CD4-positive, CD25-positive, alpha-beta regulatory T cell (primary cell): ENCODE results near the gene DAGLB. TPM values are rescaled to one million over a fixed set of nuclear protein-coding genes. Genes with fewer than 3 reads are reported as not detected.
A peak's percentile ranks its signal among the peaks of the same experiment; 100 is the strongest.
"Not testable (repeated sequence)": the region's sequence is repeated elsewhere in the genome, so short reads cannot be mapped to it uniquely, and the experiment has no call there.

Experiments
- ATAC-seq, 2 donors: fragments of 150-1000 bp; cut with Tn5 transposase; one replicate each; pipeline ENCODE4 v1.10.0; 2021; ENCODE audit warnings: low read depth in 2 of 2, moderate number of reproducible peaks in 2 of 2, moderate library complexity in 1 of 2
- DNase-seq, 3 donors: peaks; one replicate each; pipeline versions ENCODE4 v3.0.0 to v3.0.0-alpha.2; 2012 to 2022; ENCODE audit warnings: mixed read lengths in 1 of 3
- H3K27ac ChIP-seq: one replicate; pipeline ENCODE4 v1.7.0; 2013; ENCODE audit warnings: mild to moderate bottlenecking, low read length; ENCODE audit not compliant: insufficient read depth, poor library complexity, severe bottlenecking
- H3K27me3 ChIP-seq: one replicate; pipeline ENCODE4 v1.7.0; 2013; ENCODE audit warnings: low read length; ENCODE audit not compliant: control insufficient read depth, insufficient read depth
- H3K36me3 ChIP-seq: one replicate; pipeline ENCODE4 v1.7.0; 2013; ENCODE audit warnings: mild to moderate bottlenecking, low read length, moderate library complexity; ENCODE audit not compliant: control insufficient read depth, insufficient read depth
- H3K4me1 ChIP-seq: 2 replicates; pipeline ENCODE4 v1.7.0; 2013; ENCODE audit warnings: mild to moderate bottlenecking, low read length; ENCODE audit not compliant: insufficient read depth, control insufficient read depth, poor library complexity, severe bottlenecking
- H3K4me3 ChIP-seq: one replicate; pipeline ENCODE4 v1.7.0; 2013; ENCODE audit warnings: low read depth, mild to moderate bottlenecking, low read length, moderate library complexity
- H3K9me3 ChIP-seq, 2 experiments: 1 replicate in 1 of 2; 2 replicates in 1 of 2; pipeline ENCODE4 v1.7.0; 2013; ENCODE audit warnings: low read length in 2 of 2, mild to moderate bottlenecking in 1 of 2, moderate library complexity in 1 of 2; ENCODE audit not compliant: control insufficient read depth in 2 of 2
- H3K27ac Mint-ChIP-seq, 3 donors: one replicate each; pipeline ENCODE4 v1.8.0; 2020 to 2022; ENCODE audit warnings: mild to moderate bottlenecking in 3 of 3, mixed read lengths in 3 of 3, moderate library complexity in 2 of 3
- H3K27me3 Mint-ChIP-seq: one replicate; pipeline ENCODE4 v1.8.0; 2022; ENCODE audit warnings: mild to moderate bottlenecking, mixed read lengths
- H3K36me3 Mint-ChIP-seq: one replicate; pipeline ENCODE4 v1.8.0; 2020; ENCODE audit warnings: mixed read lengths
- H3K4me1 Mint-ChIP-seq, 4 donors: one replicate each; pipeline ENCODE4 v1.8.0; 2020 to 2022; ENCODE audit warnings: mixed read lengths in 4 of 4, mild to moderate bottlenecking in 1 of 4
- H3K4me3 Mint-ChIP-seq, 4 donors: one replicate each; pipeline ENCODE4 v1.8.0; 2020 to 2022; ENCODE audit warnings: mild to moderate bottlenecking in 4 of 4, mixed read lengths in 4 of 4, moderate library complexity in 3 of 4
- H3K9me3 Mint-ChIP-seq, 7 donors: one replicate each; pipeline ENCODE4 v1.8.0; 2020 to 2022; ENCODE audit warnings: mixed read lengths in 7 of 7, mild to moderate bottlenecking in 3 of 7, moderate library complexity in 2 of 7
- polyA plus RNA-seq, 4 donors: library from polyadenylated mRNA; unstranded; fragments of 300-500 nt; fragmentation: Illumina TruSeq; gene quantifications; one replicate each; pipeline ENCODE4 v1.2.3, GENCODE V29; 2021
- total RNA-seq: library from RNA; stranded (reverse); gene quantifications from one replicate; pipeline ENCODE4 v1.2.3, GENCODE V29; 2022

Gene DAGLB
- total and polyA plus RNA-seq, 5 donors from 2014 or later = 5.9 to 33.2 (median 12.0) TPM

DNA sequence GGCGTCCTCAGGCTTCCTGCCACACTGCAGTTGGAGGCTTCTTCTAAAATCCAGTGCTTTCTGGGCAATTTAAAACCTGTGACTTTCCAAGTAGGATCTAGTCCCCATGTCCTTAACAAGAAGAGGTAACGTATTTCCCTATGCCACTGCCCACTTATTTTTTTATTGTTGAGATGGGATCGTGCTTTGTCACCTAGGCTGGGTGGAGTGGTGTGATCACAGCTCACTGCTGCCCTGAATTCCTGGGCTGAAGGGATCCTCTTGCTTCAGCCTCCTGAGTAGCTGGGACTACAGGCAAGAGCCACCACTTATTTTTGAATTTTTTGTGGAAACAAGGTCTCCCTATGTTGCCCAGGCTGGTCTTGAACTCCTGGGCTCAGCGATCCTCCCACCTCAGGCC, 63.4 kb downstream of the DAGLB start:
- H3K27me3 ChIP-seq = no peaks in the 10 kb centered on the region

GRCh38 chr7:6382817-6383216, 64.9 kb downstream of the DAGLB start:
- H3K36me3 Mint-ChIP-seq = peaks cover 13% of the 10 kb centered on the region
- H3K9me3 ChIP-seq = no peaks in the 10 kb centered on the region
- H3K27ac ChIP-seq = no peak overlapping the region

More for the DNA sequence above, 63.4 kb downstream of the DAGLB start:
- Histone ChIP-seq H3K36me3 (peaks cover 17% of the 10 kb centered on the region), H3K9me3 (no peaks in the 10 kb centered on the region), H3K27ac (no peak overlapping the region), H3K4me3 (no peak overlapping the region), H3K4me1 (peaks cover 51% of the 10 kb centered on the region)
- H3K27me3 Mint-ChIP-seq = peaks cover 4% of the 10 kb centered on the region
- no peak for ATAC-seq
- peak overlapping the region in 2 of 4 donors; percentile 36 to 72 for H3K4me3 Mint-ChIP-seq
- H3K27ac Mint-ChIP-seq = peak overlapping the region; percentile 63 to 88 (median 74)
- H3K4me1 Mint-ChIP-seq = peaks cover 44 to 75% (median 63%) of the 10 kb centered on the region in 4 donors
- no peak for DNase-seq
- peaks cover 17% of the 10 kb centered on the region for H3K36me3 Mint-ChIP-seq
- no peaks in the 10 kb centered on the region for H3K9me3 Mint-ChIP-seq

DNA sequence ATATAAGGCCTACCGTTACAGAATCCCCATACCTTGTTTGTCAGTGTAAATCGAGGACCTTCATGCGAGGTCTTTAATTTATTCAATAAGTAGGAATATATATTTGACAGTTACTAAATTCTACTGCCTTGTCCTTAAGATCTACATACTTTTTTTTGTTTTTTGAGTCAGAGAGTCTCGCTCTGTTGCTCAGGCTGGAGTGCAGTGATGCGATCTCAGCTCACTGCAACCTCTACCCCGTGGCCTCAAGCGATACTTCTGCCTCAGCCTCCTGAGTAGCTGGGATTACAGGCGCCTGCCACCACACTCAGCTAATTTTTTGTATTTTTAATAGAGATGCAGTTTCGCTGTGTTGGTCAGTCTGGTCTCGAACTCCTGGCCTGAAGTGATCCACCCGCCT, 65.9 kb downstream of the DAGLB start:
- Mint-ChIP-seq H3K27ac (peak overlapping the region; percentile 55 to 62 (median 58)), H3K4me3 (peak overlapping the region; percentile 16 to 53 (median 30)), H3K4me1 (peaks cover 43 to 90% (median 69%) of the 10 kb centered on the region in 4 donors)
- H3K27ac ChIP-seq, H3K9me3 ChIP-seq, H3K27me3 ChIP-seq, DNase-seq, ATAC-seq, H3K36me3 ChIP-seq, H3K9me3 Mint-ChIP-seq, H3K27me3 Mint-ChIP-seq, H3K36me3 Mint-ChIP-seq: not testable (repeated sequence)
- H3K4me1 ChIP-seq = peaks cover 64% of the 10 kb centered on the region
- H3K4me3 ChIP-seq = peak overlapping the region; percentile 11

More at GRCh38 chr7:6382817-6383216, 64.9 kb downstream of the DAGLB start:
- peaks cover 4% of the 10 kb centered on the region for H3K27me3 Mint-ChIP-seq
- ATAC-seq (no peak), DNase-seq (no peak)
- Histone ChIP-seq H3K36me3 (peaks cover 9% of the 10 kb centered on the region), H3K4me3 (peak overlapping the region; percentile 39), H3K27me3 (no peaks in the 10 kb centered on the region), H3K4me1 (peaks cover 59% of the 10 kb centered on the region)
- peak overlapping the region; percentile 24 to 59 (median 47) for H3K4me3 Mint-ChIP-seq
- no peaks in the 10 kb centered on the region for H3K9me3 Mint-ChIP-seq
- peak overlapping the region; percentile 42 to 77 (median 62) for H3K27ac Mint-ChIP-seq
- peaks cover 44 to 85% (median 70%) of the 10 kb centered on the region in 4 donors for H3K4me1 Mint-ChIP-seq

- Histone ChIP-seq H3K4me1 (peaks cover 64% of the 10 kb centered on the region), H3K4me3 (peak overlapping the region; percentile 45), H3K36me3 (peaks cover 7% of the 10 kb centered on the region), H3K27ac (no peak overlapping the region), H3K9me3 (no peaks in the 10 kb centered on the region), H3K27me3 (no peaks in the 10 kb centered on the region)
- H3K9me3 Mint-ChIP-seq = no peaks in the 10 kb centered on the region
- DNase-seq = no peak
- peaks cover 41 to 86% (median 67%) of the 10 kb centered on the region in 4 donors for H3K4me1 Mint-ChIP-seq
- H3K4me3 Mint-ChIP-seq = peak overlapping the region; percentile 12 to 83 (median 33)
- H3K36me3 Mint-ChIP-seq = peaks cover 6% of the 10 kb centered on the region
- peak in 1 of 2 donors; percentile 37 for ATAC-seq
- H3K27ac Mint-ChIP-seq = peak overlapping the region; percentile 60 to 88 (median 86)
- peaks cover 4% of the 10 kb centered on the region for H3K27me3 Mint-ChIP-seq
These were observed 67.3 kb downstream of the DAGLB start for GRCh38 chr7:6380310-6381095.

DNA sequence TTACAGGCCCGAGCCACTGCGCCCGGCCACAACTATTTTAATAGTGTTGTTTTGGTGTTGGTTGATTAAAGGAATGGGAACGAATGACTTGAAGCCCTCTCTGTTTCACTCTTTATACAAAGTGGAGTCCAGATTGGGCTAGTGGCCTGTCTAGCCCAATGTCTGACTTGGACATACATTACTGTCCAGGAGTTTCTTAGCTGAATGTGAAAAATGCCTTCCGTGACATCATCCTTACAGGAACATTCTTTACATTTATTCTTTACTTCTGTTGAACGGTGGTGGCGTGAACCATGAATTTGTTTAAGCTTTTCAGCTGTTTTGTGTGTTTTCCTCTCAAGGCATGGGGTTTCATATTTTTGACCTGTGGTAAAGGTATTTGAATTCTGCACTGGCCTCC, 67.9 kb downstream of the DAGLB start:
- Mint-ChIP-seq H3K4me3 (peak overlapping the region; percentile 5 to 83 (median 33)), H3K27me3 (peaks cover 7% of the 10 kb centered on the region), H3K9me3 (no peaks in the 10 kb centered on the region), H3K27ac (peak overlapping the region in 1 of 3 donors; percentile 1), H3K36me3 (peaks cover 6% of the 10 kb centered on the region), H3K4me1 (peaks cover 36 to 83% (median 62%) of the 10 kb centered on the region in 4 donors)
- Histone ChIP-seq H3K9me3 (no peaks in the 10 kb centered on the region), H3K4me1 (peaks cover 65% of the 10 kb centered on the region), H3K4me3 (no peak overlapping the region), H3K27ac (no peak overlapping the region), H3K36me3 (peaks cover 7% of the 10 kb centered on the region), H3K27me3 (no peaks in the 10 kb centered on the region)
- DNase-seq (no peak), ATAC-seq (no peak)

GRCh38 chr7:6378556-6378955, 69.2 kb downstream of the DAGLB start:
- not testable (repeated sequence) for H3K27me3 ChIP-seq, H3K9me3 ChIP-seq, H3K36me3 ChIP-seq, H3K36me3 Mint-ChIP-seq, H3K27me3 Mint-ChIP-seq, ATAC-seq, H3K4me3 ChIP-seq, H3K9me3 Mint-ChIP-seq, DNase-seq, H3K27ac ChIP-seq
- peaks cover 56% of the 10 kb centered on the region for H3K4me1 ChIP-seq
- H3K27ac Mint-ChIP-seq = peak overlapping the region in 2 of 3 donors; percentile 67 to 76
- H3K4me3 Mint-ChIP-seq = peak overlapping the region; percentile 28 to 88 (median 60)
- peaks cover 35 to 78% (median 57%) of the 10 kb centered on the region in 4 donors for H3K4me1 Mint-ChIP-seq

DNA sequence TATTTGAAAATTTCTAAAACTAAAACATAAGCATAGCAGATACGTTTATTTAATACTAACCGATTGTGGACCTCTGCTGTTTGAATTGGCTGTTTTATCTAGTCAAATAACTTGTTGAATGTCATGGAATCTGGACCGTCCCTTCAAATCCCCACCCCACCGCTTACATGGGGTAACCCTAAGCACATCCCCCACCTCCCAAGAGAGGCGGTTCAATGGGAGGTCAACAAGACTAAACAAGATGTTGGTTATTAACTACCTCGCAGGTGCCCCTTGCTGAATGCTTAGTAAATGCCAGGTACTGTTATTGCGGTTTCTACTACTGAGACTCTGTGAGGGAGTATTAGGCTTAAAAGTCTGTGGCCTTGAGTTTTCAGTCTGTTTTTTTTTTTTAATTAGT, 70.9 kb downstream of the DAGLB start:
- H3K4me1 ChIP-seq = peaks cover 42% of the 10 kb centered on the region

More for the DNA sequence above, 70.9 kb downstream of the DAGLB start:
- Histone ChIP-seq H3K9me3 (no peaks in the 10 kb centered on the region), H3K27ac (peak overlapping the region; percentile 51), H3K4me3 (peak overlapping the region; percentile 60), H3K27me3 (no peaks in the 10 kb centered on the region), H3K36me3 (peaks cover 7% of the 10 kb centered on the region)
- peaks cover 3% of the 10 kb centered on the region for H3K36me3 Mint-ChIP-seq
- DNase-seq (no peak), ATAC-seq (no peak)
- H3K9me3 Mint-ChIP-seq = no peaks in the 10 kb centered on the region
- peak overlapping the region; percentile 60 to 66 (median 64) for H3K27ac Mint-ChIP-seq
- peaks cover 20 to 61% (median 42%) of the 10 kb centered on the region in 4 donors for H3K4me1 Mint-ChIP-seq
- peaks cover 7% of the 10 kb centered on the region for H3K27me3 Mint-ChIP-seq
- peak overlapping the region; percentile 16 to 88 (median 78) for H3K4me3 Mint-ChIP-seq
